GM21526 (cell line): ENCODE data around the gene FBF1.
A peak's percentile ranks its signal among the peaks of the same experiment; 100 is the strongest.
"Not testable (repeated sequence)": the region's sequence is repeated elsewhere in the genome, so short reads cannot be mapped to it uniquely, and the experiment has no call there.

Experiments used
- ATAC-seq: cut with Tn5 transposase; IDR thresholded peaks from one replicate; pipeline ENCODE4 v1.9.1; 2021; ENCODE audit warnings: moderate library complexity; ENCODE audit not compliant: unreplicated experiment, low FRiP score

The FBF1 gene

GRCh38 chr17:75897160-75898019 is 43.5 kb downstream of the FBF1 start:
- no peak for ATAC-seq

GRCh38 chr17:75896415-75897159 is 44.3 kb downstream of the FBF1 start, which contains the start of gene TRIM65:
Gene TRIM65 (minus strand): TSS chr17:75896951. CDS start chr17:75896937, 14 bp downstream.
- ATAC-seq = peak; percentile 47

- no peak for ATAC-seq
These were observed 45.3 kb downstream of the FBF1 start for GRCh38 chr17:75895370-75896155.

DNA sequence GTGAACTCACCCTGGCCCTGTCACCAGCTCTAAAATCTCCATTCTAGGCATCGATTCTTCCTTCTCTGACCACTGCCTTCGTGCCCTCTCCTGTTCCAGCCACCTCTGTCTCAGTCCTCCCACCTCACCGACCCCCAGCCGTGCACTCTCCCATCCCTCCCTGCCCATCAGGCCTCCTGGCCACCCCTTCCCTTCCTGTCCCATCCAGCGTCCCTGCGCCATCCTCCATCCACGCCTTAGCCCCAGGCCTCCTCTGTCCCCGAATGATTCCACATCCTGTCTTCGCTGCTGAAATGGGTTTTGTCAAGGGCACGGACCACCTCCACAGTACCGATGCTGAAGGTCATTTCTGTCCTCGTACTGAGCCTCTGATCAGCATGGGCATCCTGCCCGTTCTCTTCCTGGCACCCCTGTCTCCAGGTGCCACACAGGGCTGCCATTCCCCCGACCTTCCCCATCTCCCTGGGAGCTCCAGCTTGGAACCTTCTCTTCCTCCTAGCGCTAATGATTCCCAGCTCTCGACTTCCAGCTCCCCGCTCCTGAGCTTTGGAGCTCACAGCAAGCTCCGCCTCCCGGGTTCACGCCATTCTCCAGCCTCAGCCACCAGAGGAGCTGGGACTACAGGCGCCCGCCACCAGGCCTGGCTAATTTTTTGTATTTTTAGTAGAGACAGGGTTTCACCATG is 46.7 kb downstream of the FBF1 start:
- no peak for ATAC-seq

GRCh38 chr17:75893305-75894048 is 47.4 kb downstream of the FBF1 start:
- ATAC-seq = no peak

GRCh38 chr17:75892556-75893224 is 48.2 kb downstream of the FBF1 start:
- ATAC-seq = no peak

DNA sequence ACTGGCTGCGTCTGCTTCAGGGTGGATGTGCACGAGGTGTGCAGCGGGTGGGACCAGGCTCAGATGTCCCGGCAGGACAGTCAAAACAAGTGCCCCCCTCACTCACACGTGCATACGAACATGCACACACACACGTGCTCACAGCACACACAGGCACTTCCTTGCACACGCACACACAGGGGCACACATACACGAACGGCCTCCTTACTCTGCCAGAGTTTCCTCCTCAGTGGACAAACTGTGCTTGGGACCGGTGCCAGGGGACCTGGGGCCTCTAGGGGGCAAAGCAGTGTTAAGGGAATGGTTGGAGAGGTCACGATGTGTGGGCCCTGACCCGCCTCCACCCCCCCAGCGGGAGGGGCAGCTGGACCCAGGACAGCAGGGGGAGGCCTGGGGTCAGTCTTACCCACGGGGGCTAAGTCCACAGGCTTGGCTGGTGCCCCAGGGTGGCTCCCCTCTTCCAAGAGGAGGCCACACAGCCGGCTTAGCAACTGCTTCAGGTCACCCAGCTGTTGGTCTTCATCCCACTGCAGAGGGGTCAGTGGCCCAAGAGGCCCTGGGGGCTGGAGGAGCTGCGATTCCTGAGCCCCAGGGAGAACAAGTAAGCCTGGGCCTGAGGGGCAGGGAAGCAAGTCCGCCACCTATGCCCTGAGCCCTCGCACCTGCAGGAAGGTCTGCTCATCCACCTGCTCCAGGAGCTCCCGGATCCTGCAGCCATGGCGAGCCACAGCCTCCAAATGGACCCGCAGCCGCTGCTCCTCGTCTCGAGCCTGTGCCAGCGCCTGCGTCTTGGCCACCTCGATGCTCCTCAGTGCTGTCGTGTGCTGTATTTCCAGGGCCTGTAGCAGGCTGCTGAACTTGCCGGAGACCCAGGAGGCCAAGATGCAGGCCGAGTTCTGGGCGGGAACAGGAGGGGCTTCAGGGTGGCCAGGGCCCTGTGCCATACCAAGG is 49.0 kb downstream of the FBF1 start:
- ATAC-seq = no peak

- no peak for ATAC-seq
These were observed 49.7 kb downstream of the FBF1 start for GRCh38 chr17:75891022-75891604.

DNA sequence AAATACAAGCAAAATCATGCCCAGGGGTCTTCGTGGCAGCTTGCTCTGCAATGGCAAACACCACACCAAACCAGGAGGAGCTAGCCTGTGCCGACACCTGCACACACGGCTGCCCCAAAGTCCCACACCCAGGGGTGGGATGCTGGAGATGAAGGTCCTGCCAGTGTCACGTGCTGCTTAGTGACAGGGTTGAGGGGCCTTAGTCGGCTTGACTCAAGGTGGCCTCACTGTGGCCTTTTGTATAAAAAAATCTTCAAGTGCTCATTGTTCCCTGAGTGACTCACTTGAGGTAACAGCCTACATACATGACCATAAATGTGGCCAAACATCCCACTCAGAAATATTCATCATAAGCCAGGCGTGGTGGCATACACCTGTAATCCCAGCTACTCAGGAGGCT is 51.4 kb downstream of the FBF1 start:
- ATAC-seq = no peak

DNA sequence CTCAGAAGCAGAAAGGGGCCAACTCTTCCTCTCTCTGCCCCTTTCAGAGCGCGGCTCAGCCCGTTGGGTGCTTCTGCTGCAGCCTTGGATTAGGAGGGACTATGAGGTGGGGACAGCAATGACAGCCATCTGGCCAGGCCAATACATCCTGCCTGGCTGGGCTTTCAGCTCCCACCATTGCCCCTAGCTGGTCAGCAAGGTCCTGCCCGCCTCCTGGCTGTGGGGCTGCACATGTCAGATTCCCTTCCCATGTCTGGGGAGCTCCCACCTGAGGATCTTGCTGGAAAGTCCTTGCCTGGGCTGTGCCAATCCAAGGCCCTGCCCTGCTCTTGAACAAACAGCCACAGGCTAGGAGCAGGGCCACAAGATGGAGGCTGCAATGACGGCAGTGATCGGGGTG is 52.4 kb downstream of the FBF1 start:
- no peak for ATAC-seq

DNA sequence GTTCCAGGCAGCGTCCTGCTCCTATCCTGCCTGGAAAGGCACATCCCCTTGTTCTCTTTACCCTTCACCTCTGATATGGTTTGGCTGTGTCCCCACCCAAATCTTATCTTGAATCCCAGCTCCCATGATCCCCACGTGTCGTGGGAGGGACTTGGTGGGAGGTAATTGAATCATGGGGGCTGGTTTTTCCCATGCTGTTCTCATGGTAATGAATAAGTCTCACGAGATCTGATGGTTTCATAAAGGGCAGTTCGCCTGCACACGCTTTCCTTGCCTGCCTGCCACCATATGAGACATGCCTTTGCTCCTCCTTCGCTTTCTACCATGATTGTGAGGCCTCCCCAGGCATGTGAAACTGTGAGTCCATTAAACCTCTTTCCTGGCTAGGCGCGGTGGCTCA is 55.0 kb downstream of the FBF1 start:
- ATAC-seq = not testable (repeated sequence)

DNA sequence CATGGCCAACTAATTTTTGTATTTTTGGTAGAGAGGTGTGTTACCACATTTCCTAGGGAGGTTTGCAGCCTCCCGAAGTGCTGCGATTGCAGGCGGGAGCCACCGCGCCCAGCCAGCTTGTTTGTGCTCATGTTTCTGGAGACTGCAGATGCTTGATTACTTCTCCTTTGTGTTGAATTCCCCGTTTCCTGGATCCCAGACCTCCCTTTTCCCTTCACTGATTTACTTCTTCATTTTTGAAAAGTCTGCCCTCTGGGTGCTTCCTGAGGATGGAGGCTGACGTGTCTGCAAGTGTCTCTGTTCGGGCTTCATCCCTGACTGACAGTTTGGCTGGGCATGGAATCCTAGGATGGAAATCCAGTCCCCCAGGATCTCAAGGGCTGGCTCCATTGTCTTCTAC is 55.4 kb downstream of the FBF1 start:
- no peak for ATAC-seq

DNA sequence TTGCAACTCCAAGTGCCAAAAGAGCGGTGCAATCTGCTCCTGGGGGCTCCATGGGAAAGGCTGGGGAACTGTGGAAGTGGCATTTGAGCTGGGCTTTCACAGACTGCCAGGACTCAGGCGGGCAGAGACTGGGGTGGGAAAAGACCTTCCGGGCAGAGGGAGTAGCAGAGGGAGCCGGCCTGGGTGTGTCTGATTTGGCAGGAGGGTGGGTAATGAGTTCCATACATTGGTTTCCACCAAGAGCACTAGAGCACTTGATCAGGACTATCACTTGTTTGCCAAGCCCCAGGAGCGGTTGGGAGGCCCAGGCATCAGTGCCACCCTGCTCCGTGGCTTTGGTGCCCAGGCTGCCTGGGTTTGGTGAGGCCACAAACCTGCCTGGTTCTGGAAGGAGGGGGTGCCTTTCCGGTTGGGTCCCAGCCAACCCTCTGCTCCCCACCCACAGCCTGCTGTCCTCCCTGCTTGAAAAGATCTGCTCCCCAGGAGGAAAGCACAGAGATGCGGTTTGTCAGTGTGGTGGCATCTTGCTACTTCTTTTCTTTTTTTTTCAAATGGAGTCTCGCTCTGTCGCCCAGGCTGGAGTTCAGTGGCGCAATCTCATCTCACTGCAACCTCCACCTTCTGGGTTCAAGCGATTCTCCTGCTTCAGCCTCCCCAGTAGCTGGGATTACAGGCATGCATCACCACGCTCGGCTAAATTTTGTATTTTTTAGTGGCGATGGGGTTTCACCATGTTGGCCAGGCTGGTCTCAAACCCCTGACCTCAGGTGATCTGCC is 59.0 kb downstream of the FBF1 start:
- no peak for ATAC-seq

GRCh38 chr17:75880266-75880665 is 60.6 kb downstream of the FBF1 start:
- no peak for ATAC-seq

GRCh38 chr17:75878174-75878998 is 62.5 kb downstream of the FBF1 start, which contains the start of gene TRIM47:
Gene TRIM47 (minus strand): TSS chr17:75878581. CDS start chr17:75878548, 33 bp downstream.
- no peak for ATAC-seq

DNA sequence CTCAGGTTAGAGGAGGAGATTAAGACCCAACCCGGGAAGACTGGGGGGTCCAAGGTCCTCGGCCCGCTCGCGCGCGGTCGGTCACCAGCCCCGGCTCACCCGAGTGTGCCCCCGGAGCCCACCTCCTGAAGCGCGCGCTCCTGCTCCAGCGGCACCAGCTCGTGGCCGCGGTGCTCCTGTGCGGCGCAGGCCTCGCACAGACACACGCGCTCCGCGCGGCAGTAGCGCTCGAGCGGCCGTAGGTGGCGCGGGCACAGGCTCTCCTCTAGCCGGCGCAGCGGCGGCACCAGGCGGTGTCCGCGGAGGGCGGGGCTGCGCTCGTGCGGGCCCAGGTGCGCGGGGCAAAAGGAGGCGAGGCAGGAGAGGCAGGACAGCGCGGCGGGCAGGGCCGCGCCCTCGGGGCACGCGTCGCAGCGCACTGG is 63.1 kb downstream of the FBF1 start:
- no peak for ATAC-seq
